HEK293 (cell line): Measurements from ENCODE around the gene GABRR1.
A peak's percentile ranks its signal among the peaks of the same experiment; 100 is the strongest.

Source experiments
- CTCF ChIA-PET: fragments of 350-600 bp; formaldehyde crosslinking; extraction: SDS; loops from one replicate; lab custom pipeline; 2021; ENCODE audit warnings: antibody characterized with exemption; lab: Yijun Ruan, JAX
- POLR2A ChIA-PET: fragments of 300-600 bp; formaldehyde crosslinking; extraction: SDS; loops from one replicate; lab custom pipeline; 2020; ENCODE audit warnings: antibody characterized with exemption, inconsistent platforms; lab: Yijun Ruan, JAX
- H3K27ac ChIP-seq: fragments of 200-500 bp; sonication (Bioruptor generic); 2 replicates; pipeline ENCODE4 v1.5.1; 2014; ENCODE audit warnings: low read depth, low read length, control low read depth, inconsistent platforms; ENCODE audit errors: extremely low read depth
- H3K36me3 ChIP-seq, 2 experiments: fragments of 200-500 bp in 1 of 2; sonication (Bioruptor generic) in 1 of 2; 1 replicate in 1 of 2; 2 replicates in 1 of 2; pipeline ENCODE4 v1.5.1; 2014 to 2017; ENCODE audit warnings: inconsistent platforms in 2 of 2, low read length in 2 of 2; ENCODE audit not compliant: control insufficient read depth in 2 of 2, insufficient read depth in 1 of 2
- H3K4me1 ChIP-seq: fragments of 200-500 bp; sonication (Bioruptor generic); 2 replicates; pipeline ENCODE4 v1.5.1; 2014; ENCODE audit warnings: mild to moderate bottlenecking, low read length, inconsistent platforms; ENCODE audit not compliant: control insufficient read depth, insufficient read depth
- H3K4me3 ChIP-seq: 2 replicates; pipeline ENCODE4 v1.5.1; 2011; ENCODE audit warnings: low read depth, mild to moderate bottlenecking, control low read depth, low read length, moderate library complexity
- H3K9me3 ChIP-seq: fragments of 200-500 bp; sonication (Bioruptor generic); 2 replicates; pipeline ENCODE4 v1.5.1; 2014; ENCODE audit warnings: low read depth, low read length, inconsistent platforms; ENCODE audit not compliant: control insufficient read depth, insufficient read depth
- ATF2 ChIP-seq: fragments of 450-650 bp; formaldehyde crosslinking; IDR thresholded peaks from 2 replicates; pipeline ENCODE4 v1.5.1; 2016; ENCODE audit warnings: missing biosample characterization, missing genetic modification characterization, low read depth
- EGR2 ChIP-seq: fragments of 450-650 bp; formaldehyde crosslinking; IDR thresholded peaks from 2 replicates; pipeline ENCODE4 v1.5.1; 2016; ENCODE audit warnings: low read depth, missing biosample characterization, missing genetic modification characterization
- HOXD13 ChIP-seq: sonication (generic); formaldehyde crosslinking; IDR thresholded peaks from 2 replicates; pipeline ENCODE4 v1.8.0; 2022; ENCODE audit warnings: missing genetic modification reagents, borderline replicate concordance
- KLF10 ChIP-seq: fragments of 450-650 bp; IDR thresholded peaks from 2 replicates; pipeline ENCODE4 v1.5.1; 2018; ENCODE audit warnings: missing biosample characterization, mild to moderate bottlenecking, missing genetic modification characterization
- PRDM10 ChIP-seq: fragments of 450-650 bp; formaldehyde crosslinking; IDR thresholded peaks from 2 replicates; pipeline ENCODE4 v1.5.1; 2016; ENCODE audit warnings: missing biosample characterization, missing genetic modification characterization
- ZNF133 ChIP-seq: fragments of 450-650 bp; formaldehyde crosslinking; IDR thresholded peaks from 2 replicates; pipeline ENCODE4 v1.5.1; 2016; ENCODE audit warnings: missing biosample characterization, missing genetic modification characterization
- ZNF146 ChIP-seq: fragments of 450-650 bp; formaldehyde crosslinking; IDR thresholded peaks from 2 replicates; pipeline ENCODE4 v1.5.1; 2016; ENCODE audit warnings: missing biosample characterization, missing genetic modification characterization
- ZNF175 ChIP-seq: fragments of 450-650 bp; formaldehyde crosslinking; IDR thresholded peaks from 2 replicates; pipeline ENCODE4 v1.5.1; 2016; ENCODE audit warnings: missing biosample characterization, missing genetic modification characterization
- ZNF184 ChIP-seq: fragments of 450-650 bp; IDR thresholded peaks from 2 replicates; pipeline ENCODE4 v1.5.1; 2018; ENCODE audit warnings: missing biosample characterization, mild to moderate bottlenecking, missing genetic modification characterization
- ZNF19 ChIP-seq: fragments of 450-650 bp; formaldehyde crosslinking; IDR thresholded peaks from 2 replicates; pipeline ENCODE4; 2016; ENCODE audit warnings: missing biosample characterization, missing genetic modification characterization, low read depth
- ZNF248 ChIP-seq: fragments of 450-650 bp; formaldehyde crosslinking; IDR thresholded peaks from 2 replicates; pipeline ENCODE4 v1.5.1; 2017; ENCODE audit warnings: missing biosample characterization, missing genetic modification characterization
- ZNF302 ChIP-seq: fragments of 450-650 bp; formaldehyde crosslinking; IDR thresholded peaks from 2 replicates; pipeline ENCODE4 v1.5.1; 2016; ENCODE audit warnings: missing biosample characterization, missing genetic modification characterization, low read depth
- ZNF311 ChIP-seq: fragments of 450-650 bp; formaldehyde crosslinking; IDR thresholded peaks from 2 replicates; pipeline ENCODE4 v1.5.1; 2017; ENCODE audit warnings: missing biosample characterization, missing genetic modification characterization, borderline replicate concordance
- ZNF324 ChIP-seq: fragments of 450-650 bp; formaldehyde crosslinking; IDR thresholded peaks from 2 replicates; pipeline ENCODE4 v1.5.1; 2016; ENCODE audit warnings: missing biosample characterization, missing genetic modification characterization
- ZNF394 ChIP-seq: fragments of 450-650 bp; formaldehyde crosslinking; IDR thresholded peaks from 2 replicates; pipeline ENCODE4 v1.5.1; 2016; ENCODE audit warnings: missing biosample characterization, missing genetic modification characterization, mild to moderate bottlenecking, moderate library complexity, borderline replicate concordance
- ZNF449 ChIP-seq: fragments of 450-650 bp; formaldehyde crosslinking; IDR thresholded peaks from 2 replicates; pipeline ENCODE4 v1.5.1; 2017; ENCODE audit warnings: missing biosample characterization, mild to moderate bottlenecking, missing genetic modification characterization, moderate library complexity
- ZNF549 ChIP-seq: fragments of 450-650 bp; IDR thresholded peaks from 2 replicates; pipeline ENCODE4 v1.5.1; 2018; ENCODE audit warnings: missing biosample characterization, missing genetic modification characterization, mild to moderate bottlenecking, inconsistent platforms, moderate library complexity
- ZNF621 ChIP-seq: fragments of 450-650 bp; formaldehyde crosslinking; IDR thresholded peaks from 2 replicates; pipeline ENCODE4 v1.5.1; 2017; ENCODE audit warnings: missing biosample characterization, missing genetic modification characterization
- ZNF623 ChIP-seq: fragments of 450-650 bp; formaldehyde crosslinking; IDR thresholded peaks from 2 replicates; pipeline ENCODE4 v1.5.1; 2016; ENCODE audit warnings: missing biosample characterization, missing genetic modification characterization
- ZNF624 ChIP-seq: fragments of 450-650 bp; formaldehyde crosslinking; IDR thresholded peaks from 2 replicates; pipeline ENCODE4 v1.5.1; 2017; ENCODE audit warnings: missing biosample characterization, missing genetic modification characterization
- ZNF626 ChIP-seq: fragments of 450-650 bp; sonication (Bioruptor Pico); formaldehyde crosslinking; IDR thresholded peaks from 2 replicates; pipeline ENCODE4 v1.5.1; 2018; ENCODE audit warnings: missing biosample characterization, missing genetic modification characterization, inconsistent platforms
- ZNF677 ChIP-seq: fragments of 450-650 bp; IDR thresholded peaks from 2 replicates; pipeline ENCODE4 v1.5.0; 2018; ENCODE audit warnings: missing biosample characterization, mild to moderate bottlenecking, missing genetic modification characterization, moderate library complexity

GABRR1 gene

GRCh38 chr6:89217299-89217910 lies at the start of gene GABRR1:
GABRR1 (minus strand) TSS chr6:89217358; CDS start chr6:89217322, 36 bp downstream.
- no peak within 1 kb of the TSS for H3K27ac ChIP-seq
- H3K9me3 ChIP-seq = no peaks in the 10 kb centered on the region
- no peaks in the 10 kb centered on the region for H3K36me3 ChIP-seq
- CTCF ChIA-PET = no interaction called here
- POLR2A ChIA-PET = interaction anchor here (0.6 kb wide), 1 partner anchor 137 kb away, joined by 3 read pairs; the partner anchor contains the start of gene PNRC1
- H3K4me1 ChIP-seq = peaks cover 2% of the 10 kb centered on the region; the same call in 1 of the 2 replicates
- H3K4me3 ChIP-seq = no peak within 1 kb of the TSS
- TF ChIP-seq ZNF624 (tag by site-specific recombination) (no peak), ZNF133 (tag by site-specific recombination) (no peak), ZNF311 (tag by site-specific recombination) (no peak), ZNF184 (tag by site-specific recombination) (no peak), EGR2 (tag by site-specific recombination) (0 out of 2 replicates have a peak, but pooled peaks have one; percentile 7)
- TF ChIP-seq, all 188 proteins: peak for 1

DNA sequence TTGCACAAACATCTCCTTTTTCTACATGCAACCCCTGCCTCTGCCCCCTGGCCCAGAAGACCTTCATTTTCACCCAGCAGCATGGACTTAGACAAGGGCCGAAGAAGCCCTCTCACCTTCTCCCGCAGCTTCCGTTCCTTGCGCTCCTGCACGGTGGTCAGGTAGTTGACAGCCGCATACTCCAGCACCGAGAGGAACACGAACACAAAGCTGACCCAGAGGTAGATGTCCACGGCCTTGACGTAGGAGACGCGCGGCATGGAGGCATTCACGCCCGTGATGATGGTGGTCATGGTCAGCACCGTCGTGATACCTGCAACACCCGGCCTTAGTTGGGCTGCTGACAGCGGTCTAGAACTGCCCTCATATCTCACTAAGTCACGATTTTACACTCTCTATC lies 47.1 kb upstream of the GABRR1 start:
- ChIA-PET POLR2A (no interaction called here), CTCF (no interaction called here)
- TF ChIP-seq ZNF302 (tag by site-specific recombination) = no peak
- TF ChIP-seq HOXD13 (CRISPR knock-in tag) = no peak
- TF ChIP-seq ATF2 (tag by site-specific recombination) = no peak
- TF ChIP-seq ZNF175 = no peak
- TF ChIP-seq ZNF549 (tag by site-specific recombination) = no peak
- TF ChIP-seq ZNF449 (tag by site-specific recombination) = no peak
- no peak for TF ChIP-seq ZNF248 (tag by site-specific recombination)
- TF ChIP-seq ZNF677 = no peak
- no peak for TF ChIP-seq ZNF626 (tag by site-specific recombination)
- TF ChIP-seq ZNF623 (tag by site-specific recombination) = no peak
- TF ChIP-seq ZNF19 (tag by site-specific recombination) = no peak
- TF ChIP-seq KLF10 (tag by site-specific recombination) = no peak
- TF ChIP-seq ZNF146 (tag by site-specific recombination) = no peak
- TF ChIP-seq ZNF394 (tag by site-specific recombination) = no peak
- TF ChIP-seq ZNF324 (tag by site-specific recombination) = no peak
- no peak for TF ChIP-seq ZNF621
- TF ChIP-seq PRDM10 (tag by site-specific recombination) = no peak
- H3K27ac ChIP-seq = no peak overlapping the region
- H3K4me1 ChIP-seq = no peaks in the 10 kb centered on the region; the same call in 1 of the 2 replicates
- no peaks in the 10 kb centered on the region for H3K36me3 ChIP-seq
- H3K4me3 ChIP-seq = no peak overlapping the region
- no peaks in the 10 kb centered on the region for H3K9me3 ChIP-seq
